Hepatocyte (in vitro differentiated cells): ENCODE results near the gene GIPC2.

Experiments
- CTCF ChIP-seq: fragments of 200-600 bp; sonication (generic); IDR thresholded peaks from 2 replicates; pipeline ENCODE4 v1.5.1; 2016; ENCODE audit warnings: antibody characterized with exemption, mild to moderate bottlenecking; ENCODE audit not compliant: poor library complexity
- EZH2 ChIP-seq: fragments of 200-600 bp; sonication (generic); IDR thresholded peaks from 2 replicates; pipeline ENCODE4 v1.6.1; 2016; ENCODE audit warnings: antibody characterized with exemption, mild to moderate bottlenecking, borderline replicate concordance
- EZH2phosphoT487 ChIP-seq: fragments of 200-600 bp; sonication (generic); IDR thresholded peaks from one replicate; pipeline ENCODE4 v1.6.1; 2018; ENCODE audit warnings: antibody characterized with exemption, mild to moderate bottlenecking, low read depth, moderate library complexity; ENCODE audit not compliant: unreplicated experiment, severe bottlenecking

DNA sequence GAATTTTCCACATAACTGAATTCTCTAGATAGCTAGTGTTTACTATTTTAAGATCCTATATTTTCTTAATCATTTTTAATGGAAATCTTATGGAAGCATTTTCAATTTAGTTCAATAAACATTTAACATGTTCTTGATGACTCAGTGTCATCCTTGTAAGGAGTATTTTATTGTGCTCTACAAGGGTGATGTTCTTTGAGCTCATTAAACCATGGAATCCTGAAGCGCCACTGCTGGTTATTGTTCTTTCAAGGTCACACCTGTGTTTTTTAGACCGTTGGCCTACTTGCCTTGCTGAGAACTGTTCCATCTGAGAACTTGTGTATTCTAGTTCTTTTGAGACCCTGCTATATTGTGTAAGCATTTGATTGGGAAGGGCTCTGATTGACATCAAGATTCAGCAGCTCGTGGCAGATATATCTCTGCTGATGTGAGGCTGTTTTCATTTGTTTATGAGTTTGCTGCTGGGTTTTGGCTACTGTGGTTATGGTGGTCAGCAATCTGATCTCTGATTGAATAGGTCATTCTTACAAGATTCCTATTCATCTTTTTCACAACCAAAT, 132.0 kb downstream of the GIPC2 start:
- no peak for TF ChIP-seq CTCF
- TF ChIP-seq EZH2phosphoT487: no peak
- TF ChIP-seq EZH2: no peak
